GM21515 (cell line): ENCODE data around the gene DLEC1.

Source experiments
- ATAC-seq: cut with Tn5 transposase; IDR thresholded peaks from one replicate; pipeline ENCODE4 v1.9.1; 2021; ENCODE audit not compliant: unreplicated experiment

The DLEC1 gene

GRCh38 chr3:38039101-38039898 lies at the start of gene DLEC1:
Gene DLEC1, plus strand, starts transcription at chr3:38039208. Its CDS starts 18 bp downstream, at chr3:38039226.
- peak; percentile 81 for ATAC-seq

GRCh38 chr3:37989821-37990480 lies 49.1 kb upstream of the DLEC1 start:
- ATAC-seq: no peak

- ATAC-seq: no peak
These were observed 48.5 kb upstream of the DLEC1 start, which contains the start of gene VILL for GRCh38 chr3:37990527-37990926. Gene VILL, plus strand, starts transcription at chr3:37990786. Its CDS starts 2,887 bp downstream, at chr3:37993673.

GRCh38 chr3:37991109-37991508 lies 47.9 kb upstream of the DLEC1 start:
- no peak for ATAC-seq

GRCh38 chr3:37991823-37992222 lies 47.2 kb upstream of the DLEC1 start:
- ATAC-seq: no peak

- ATAC-seq: no peak
These were observed 46.5 kb upstream of the DLEC1 start for GRCh38 chr3:37992271-37993066.

- ATAC-seq: no peak
These were observed 45.9 kb upstream of the DLEC1 start for GRCh38 chr3:37993067-37993455.

GRCh38 chr3:37993460-37993819 lies 45.6 kb upstream of the DLEC1 start:
- ATAC-seq: no peak

- peak; percentile 56 for ATAC-seq
These were observed 45.0 kb upstream of the DLEC1 start for GRCh38 chr3:37993820-37994638.

GRCh38 chr3:37994639-37994972 lies 44.4 kb upstream of the DLEC1 start:
- ATAC-seq: no peak

- ATAC-seq: no peak
These were observed 43.1 kb upstream of the DLEC1 start for GRCh38 chr3:37995652-37996641.

- peak; percentile 54 for ATAC-seq
These were observed 42.2 kb upstream of the DLEC1 start for GRCh38 chr3:37996785-37997301.

- no peak for ATAC-seq
These were observed 41.7 kb upstream of the DLEC1 start for GRCh38 chr3:37997342-37997741.

GRCh38 chr3:37997791-37998370 lies 41.1 kb upstream of the DLEC1 start:
- no peak for ATAC-seq

GRCh38 chr3:37999836-38000235 lies 39.2 kb upstream of the DLEC1 start:
- no peak for ATAC-seq

- no peak for ATAC-seq
These were observed 38.6 kb upstream of the DLEC1 start for GRCh38 chr3:38000242-38000916.

- ATAC-seq: no peak
These were observed 38.0 kb upstream of the DLEC1 start for GRCh38 chr3:38000965-38001455.

GRCh38 chr3:38001456-38002081 lies 37.4 kb upstream of the DLEC1 start:
- ATAC-seq: no peak
